HEK293 (cell line): ENCODE measurements around the gene ZFHX3.

Experiments used
- CTCF ChIA-PET: fragments of 350-600 bp; formaldehyde crosslinking; extraction: SDS; loops from one replicate; lab custom pipeline; 2021; ENCODE audit warnings: antibody characterized with exemption; lab: Yijun Ruan, JAX
- POLR2A ChIA-PET: fragments of 300-600 bp; formaldehyde crosslinking; extraction: SDS; loops from one replicate; lab custom pipeline; 2020; ENCODE audit warnings: antibody characterized with exemption, inconsistent platforms; lab: Yijun Ruan, JAX
- H3K27ac ChIP-seq: fragments of 200-500 bp; sonication (Bioruptor generic); 2 replicates; pipeline ENCODE4 v1.5.1; 2014; ENCODE audit warnings: low read depth, low read length, control low read depth, inconsistent platforms; ENCODE audit errors: extremely low read depth
- H3K36me3 ChIP-seq, 2 experiments: fragments of 200-500 bp in 1 of 2; sonication (Bioruptor generic) in 1 of 2; 1 replicate in 1 of 2; 2 replicates in 1 of 2; pipeline ENCODE4 v1.5.1; 2014 to 2017; ENCODE audit warnings: inconsistent platforms in 2 of 2, low read length in 2 of 2; ENCODE audit not compliant: control insufficient read depth in 2 of 2, insufficient read depth in 1 of 2
- H3K4me1 ChIP-seq: fragments of 200-500 bp; sonication (Bioruptor generic); 2 replicates; pipeline ENCODE4 v1.5.1; 2014; ENCODE audit warnings: mild to moderate bottlenecking, low read length, inconsistent platforms; ENCODE audit not compliant: control insufficient read depth, insufficient read depth
- H3K4me3 ChIP-seq: 2 replicates; pipeline ENCODE4 v1.5.1; 2011; ENCODE audit warnings: low read depth, mild to moderate bottlenecking, control low read depth, low read length, moderate library complexity
- H3K9me3 ChIP-seq: fragments of 200-500 bp; sonication (Bioruptor generic); 2 replicates; pipeline ENCODE4 v1.5.1; 2014; ENCODE audit warnings: low read depth, low read length, inconsistent platforms; ENCODE audit not compliant: control insufficient read depth, insufficient read depth
- BCL11B ChIP-seq: fragments of 450-650 bp; formaldehyde crosslinking; IDR thresholded peaks from 2 replicates; pipeline ENCODE4 v1.5.1; 2016; ENCODE audit warnings: low read depth, missing biosample characterization, missing genetic modification characterization
- EGR2 ChIP-seq: fragments of 450-650 bp; formaldehyde crosslinking; IDR thresholded peaks from 2 replicates; pipeline ENCODE4 v1.5.1; 2016; ENCODE audit warnings: low read depth, missing biosample characterization, missing genetic modification characterization
- GFI1B ChIP-seq: fragments of 450-650 bp; formaldehyde crosslinking; IDR thresholded peaks from 2 replicates; pipeline ENCODE4 v1.5.1; 2016; ENCODE audit warnings: missing biosample characterization, missing genetic modification characterization
- KLF16 ChIP-seq: fragments of 450-650 bp; formaldehyde crosslinking; IDR thresholded peaks from 2 replicates; pipeline ENCODE4 v1.5.1; 2017; ENCODE audit warnings: missing biosample characterization, missing genetic modification characterization
- KLF9 ChIP-seq: fragments of 450-650 bp; formaldehyde crosslinking; IDR thresholded peaks from 2 replicates; pipeline ENCODE4 v1.5.1; 2016; ENCODE audit warnings: missing biosample characterization, missing genetic modification characterization, low read depth
- OVOL3 ChIP-seq: fragments of 450-650 bp; formaldehyde crosslinking; IDR thresholded peaks from 2 replicates; pipeline ENCODE4 v1.5.1; 2016; ENCODE audit warnings: missing biosample characterization, missing genetic modification characterization
- PRDM1 ChIP-seq: fragments of 450-650 bp; formaldehyde crosslinking; IDR thresholded peaks from 2 replicates; pipeline ENCODE4; 2016; ENCODE audit warnings: missing biosample characterization, missing genetic modification characterization
- SP7 ChIP-seq: fragments of 450-650 bp; formaldehyde crosslinking; IDR thresholded peaks from 2 replicates; pipeline ENCODE4 v1.5.1; 2016; ENCODE audit warnings: missing biosample characterization, missing genetic modification characterization
- ZBTB21 ChIP-seq: fragments of 450-650 bp; formaldehyde crosslinking; IDR thresholded peaks from 2 replicates; pipeline ENCODE4 v1.5.1; 2017; ENCODE audit warnings: missing biosample characterization, missing genetic modification characterization
- ZBTB48 ChIP-seq: fragments of 450-650 bp; formaldehyde crosslinking; IDR thresholded peaks from 2 replicates; pipeline ENCODE4 v1.5.1; 2016; ENCODE audit warnings: missing biosample characterization, missing genetic modification characterization
- ZFHX2 ChIP-seq: fragments of 450-650 bp; formaldehyde crosslinking; conservative IDR thresholded peaks from 2 replicates; pipeline ENCODE4 v1.5.1; 2016; ENCODE audit warnings: missing biosample characterization, missing genetic modification characterization
- ZFP3 ChIP-seq: fragments of 450-650 bp; formaldehyde crosslinking; IDR thresholded peaks from 2 replicates; pipeline ENCODE4 v1.5.1; 2016; ENCODE audit warnings: low read depth, missing biosample characterization, missing genetic modification characterization
- ZNF169 ChIP-seq: fragments of 450-650 bp; formaldehyde crosslinking; IDR thresholded peaks from 2 replicates; pipeline ENCODE4 v1.5.1; 2016; ENCODE audit warnings: missing biosample characterization, missing genetic modification characterization
- ZNF184 ChIP-seq: fragments of 450-650 bp; IDR thresholded peaks from 2 replicates; pipeline ENCODE4 v1.5.1; 2018; ENCODE audit warnings: missing biosample characterization, mild to moderate bottlenecking, missing genetic modification characterization
- ZNF335 ChIP-seq: fragments of 450-650 bp; formaldehyde crosslinking; conservative IDR thresholded peaks from 2 replicates; pipeline ENCODE4 v1.5.1; 2016; ENCODE audit warnings: missing biosample characterization, missing genetic modification characterization
- ZNF404 ChIP-seq: fragments of 450-650 bp; formaldehyde crosslinking; IDR thresholded peaks from 2 replicates; pipeline ENCODE4 v1.5.1; 2017; ENCODE audit warnings: missing biosample characterization, missing genetic modification characterization
- ZNF623 ChIP-seq: fragments of 450-650 bp; formaldehyde crosslinking; IDR thresholded peaks from 2 replicates; pipeline ENCODE4 v1.5.1; 2016; ENCODE audit warnings: missing biosample characterization, missing genetic modification characterization
- ZNF629 ChIP-seq: fragments of 450-650 bp; formaldehyde crosslinking; IDR thresholded peaks from 2 replicates; pipeline ENCODE4 v1.5.1; 2017; ENCODE audit warnings: missing biosample characterization, missing genetic modification characterization
- ZNF664 ChIP-seq: fragments of 450-650 bp; formaldehyde crosslinking; IDR thresholded peaks from 2 replicates; pipeline ENCODE4 v1.5.1; 2016; ENCODE audit warnings: missing biosample characterization, missing genetic modification characterization
- ZNF791 ChIP-seq: fragments of 450-650 bp; formaldehyde crosslinking; IDR thresholded peaks from 2 replicates; pipeline ENCODE4 v1.5.1; 2016; ENCODE audit warnings: missing biosample characterization, missing genetic modification characterization
- ZNF830 ChIP-seq: fragments of 450-650 bp; IDR thresholded peaks from 2 replicates; pipeline ENCODE4 v1.5.0; 2018; ENCODE audit warnings: missing biosample characterization, missing genetic modification characterization, low read depth, mild to moderate bottlenecking, moderate library complexity
- ZNF843 ChIP-seq: fragments of 450-650 bp; formaldehyde crosslinking; IDR thresholded peaks from 2 replicates; pipeline ENCODE4 v1.5.1; 2016; ENCODE audit warnings: missing biosample characterization, missing genetic modification characterization
- ZSCAN23 ChIP-seq: fragments of 450-650 bp; formaldehyde crosslinking; IDR thresholded peaks from 2 replicates; pipeline ENCODE4 v1.5.1; 2016; ENCODE audit warnings: missing biosample characterization, missing genetic modification characterization
- TF ChIP-seq, protein P1 (sequence below): fragments of 450-650 bp; formaldehyde crosslinking; IDR thresholded peaks from 2 replicates; pipeline ENCODE4 v1.5.1; 2016; ENCODE audit warnings: missing biosample characterization, missing genetic modification characterization
- TF ChIP-seq, protein P2 (sequence below): fragments of 450-650 bp; formaldehyde crosslinking; IDR thresholded peaks from 2 replicates; pipeline ENCODE4 v1.5.0; 2017; ENCODE audit warnings: missing biosample characterization, missing genetic modification characterization, borderline replicate concordance
- TF ChIP-seq, protein P3 (sequence below): fragments of 450-650 bp; formaldehyde crosslinking; IDR thresholded peaks from 2 replicates; pipeline ENCODE4 v1.5.1; 2016; ENCODE audit warnings: missing biosample characterization, missing genetic modification characterization

The ZFHX3 gene

DNA sequence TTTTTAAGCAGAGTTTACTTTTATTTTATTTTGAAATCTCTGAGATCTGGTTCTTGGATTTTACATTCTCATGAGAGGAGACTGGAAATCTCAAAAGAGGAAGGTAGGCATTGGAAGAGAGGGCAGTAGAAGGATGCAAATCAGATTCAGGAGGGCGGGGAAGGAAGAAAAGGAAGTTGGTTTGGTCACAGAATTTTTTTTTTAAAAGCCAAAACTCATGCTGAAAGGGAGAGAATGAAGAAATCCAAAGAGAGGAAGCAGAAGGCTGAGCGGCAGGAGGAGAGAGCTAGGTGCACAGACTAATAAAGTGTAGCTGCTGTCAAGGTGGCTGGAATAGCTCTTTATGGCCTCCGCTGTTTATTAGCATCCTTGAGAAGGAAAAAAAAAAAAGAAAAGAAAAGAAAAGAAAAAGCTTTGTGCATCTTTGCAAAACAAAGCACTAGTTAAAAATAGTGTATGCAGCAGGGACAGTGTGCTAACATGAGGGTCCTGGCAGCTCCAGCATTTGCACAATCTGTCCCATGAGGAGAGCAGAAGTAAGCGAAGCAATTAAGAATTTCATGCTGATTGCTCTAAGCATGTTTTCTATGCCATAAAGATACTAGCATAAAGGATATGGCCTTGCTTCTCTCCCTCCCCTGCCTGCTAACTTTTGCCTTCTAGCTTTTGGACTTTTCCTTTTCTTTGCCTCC is 194.2 kb downstream of the ZFHX3 start (continued):
- TF ChIP-seq, protein P1, sequence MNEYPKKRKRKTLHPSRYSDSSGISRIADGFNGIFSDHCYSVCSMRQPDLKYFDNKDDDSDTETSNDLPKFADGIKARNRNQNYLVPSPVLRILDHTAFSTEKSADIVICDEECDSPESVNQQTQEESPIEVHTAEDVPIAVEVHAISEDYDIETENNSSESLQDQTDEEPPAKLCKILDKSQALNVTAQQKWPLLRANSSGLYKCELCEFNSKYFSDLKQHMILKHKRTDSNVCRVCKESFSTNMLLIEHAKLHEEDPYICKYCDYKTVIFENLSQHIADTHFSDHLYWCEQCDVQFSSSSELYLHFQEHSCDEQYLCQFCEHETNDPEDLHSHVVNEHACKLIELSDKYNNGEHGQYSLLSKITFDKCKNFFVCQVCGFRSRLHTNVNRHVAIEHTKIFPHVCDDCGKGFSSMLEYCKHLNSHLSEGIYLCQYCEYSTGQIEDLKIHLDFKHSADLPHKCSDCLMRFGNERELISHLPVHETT (tag by site-specific recombination) = no peak
- TF ChIP-seq ZNF791 (tag by site-specific recombination) = no peak
- TF ChIP-seq, protein P2, sequence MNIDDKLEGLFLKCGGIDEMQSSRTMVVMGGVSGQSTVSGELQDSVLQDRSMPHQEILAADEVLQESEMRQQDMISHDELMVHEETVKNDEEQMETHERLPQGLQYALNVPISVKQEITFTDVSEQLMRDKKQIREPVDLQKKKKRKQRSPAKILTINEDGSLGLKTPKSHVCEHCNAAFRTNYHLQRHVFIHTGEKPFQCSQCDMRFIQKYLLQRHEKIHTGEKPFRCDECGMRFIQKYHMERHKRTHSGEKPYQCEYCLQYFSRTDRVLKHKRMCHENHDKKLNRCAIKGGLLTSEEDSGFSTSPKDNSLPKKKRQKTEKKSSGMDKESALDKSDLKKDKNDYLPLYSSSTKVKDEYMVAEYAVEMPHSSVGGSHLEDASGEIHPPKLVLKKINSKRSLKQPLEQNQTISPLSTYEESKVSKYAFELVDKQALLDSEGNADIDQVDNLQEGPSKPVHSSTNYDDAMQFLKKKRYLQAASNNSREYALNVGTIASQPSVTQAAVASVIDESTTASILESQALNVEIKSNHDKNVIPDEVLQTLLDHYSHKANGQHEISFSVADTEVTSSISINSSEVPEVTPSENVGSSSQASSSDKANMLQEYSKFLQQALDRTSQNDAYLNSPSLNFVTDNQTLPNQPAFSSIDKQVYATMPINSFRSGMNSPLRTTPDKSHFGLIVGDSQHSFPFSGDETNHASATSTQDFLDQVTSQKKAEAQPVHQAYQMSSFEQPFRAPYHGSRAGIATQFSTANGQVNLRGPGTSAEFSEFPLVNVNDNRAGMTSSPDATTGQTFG (tag by site-specific recombination) = no peak
- no peak for TF ChIP-seq ZNF169

DNA sequence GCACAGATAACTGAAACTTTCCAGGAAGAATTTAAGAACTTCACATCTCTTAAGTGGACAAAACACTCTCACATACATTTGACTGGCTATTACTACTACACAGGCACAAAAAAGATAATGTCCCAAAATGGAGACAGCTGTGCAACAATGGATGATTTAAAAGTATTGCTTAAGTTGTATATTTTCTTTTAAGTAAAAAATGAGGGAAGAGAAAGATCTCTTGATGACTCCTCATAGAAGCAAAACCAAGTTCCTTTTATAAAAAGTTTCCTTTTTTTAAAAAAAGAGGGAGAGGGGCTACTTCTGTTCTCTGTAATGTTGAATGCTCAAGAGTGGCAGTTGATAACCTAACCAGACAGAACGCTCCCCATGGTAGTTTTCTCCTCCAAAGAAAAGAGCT is 195.5 kb downstream of the ZFHX3 start:
- no peak overlapping the region for H3K27ac ChIP-seq
- ChIA-PET CTCF (no interaction called here), POLR2A (no interaction called here)
- H3K9me3 ChIP-seq = no peaks in the 10 kb centered on the region
- H3K4me1 ChIP-seq = peaks cover 4% of the 10 kb centered on the region; the same call in 1 of the 2 replicates
- H3K4me3 ChIP-seq = no peak overlapping the region
- H3K36me3 ChIP-seq = no peaks in the 10 kb centered on the region
- TF ChIP-seq ZNF830 (tag by site-specific recombination) = no peak
- TF ChIP-seq ZNF404 (tag by site-specific recombination) = no peak
- TF ChIP-seq ZFP3 (tag by site-specific recombination) = no peak
- no peak for TF ChIP-seq KLF16 (tag by site-specific recombination)
- no peak for TF ChIP-seq ZSCAN23 (tag by site-specific recombination)
- TF ChIP-seq, protein P3, sequence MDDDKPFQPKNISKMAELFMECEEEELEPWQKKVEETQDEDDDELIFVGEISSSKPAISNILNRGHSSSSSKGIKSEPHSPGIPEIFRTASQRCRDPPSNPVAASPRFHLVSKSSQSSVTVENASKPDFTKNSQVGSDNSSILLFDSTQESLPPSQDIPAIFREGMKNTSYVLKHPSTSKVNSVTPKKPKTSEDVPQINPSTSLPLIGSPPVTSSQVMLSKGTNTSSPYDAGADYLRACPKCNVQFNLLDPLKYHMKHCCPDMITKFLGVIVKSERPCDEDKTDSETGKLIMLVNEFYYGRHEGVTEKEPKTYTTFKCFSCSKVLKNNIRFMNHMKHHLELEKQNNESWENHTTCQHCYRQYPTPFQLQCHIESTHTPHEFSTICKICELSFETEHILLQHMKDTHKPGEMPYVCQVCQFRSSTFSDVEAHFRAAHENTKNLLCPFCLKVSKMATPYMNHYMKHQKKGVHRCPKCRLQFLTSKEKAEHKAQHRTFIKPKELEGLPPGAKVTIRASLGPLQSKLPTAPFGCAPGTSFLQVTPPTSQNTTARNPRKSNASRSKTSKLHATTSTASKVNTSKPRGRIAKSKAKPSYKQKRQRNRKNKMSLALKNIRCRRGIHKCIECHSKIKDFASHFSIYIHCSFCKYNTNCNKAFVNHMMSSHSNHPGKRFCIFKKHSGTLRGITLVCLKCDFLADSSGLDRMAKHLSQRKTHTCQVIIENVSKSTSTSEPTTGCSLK = no peak
- TF ChIP-seq, all 188 proteins: peak for 0

DNA sequence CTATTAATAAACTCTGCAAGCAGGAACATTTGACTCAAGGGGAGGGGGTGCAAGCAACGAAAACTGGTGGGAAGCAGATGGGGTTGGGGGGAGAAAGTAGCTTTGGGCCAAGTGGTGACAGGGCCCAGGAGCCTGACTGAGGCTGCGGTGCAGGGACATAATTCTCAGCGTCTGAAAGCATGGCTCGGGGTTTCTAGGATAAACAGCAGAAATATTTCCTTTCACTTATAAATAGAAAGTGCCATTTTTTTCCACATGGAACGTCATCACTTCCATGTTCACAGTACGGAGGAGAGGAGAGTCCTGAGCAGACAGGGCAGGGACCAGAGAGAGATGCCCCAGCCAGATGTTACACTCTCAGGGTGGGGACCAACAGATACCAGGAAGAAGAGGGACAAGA is 197.1 kb downstream of the ZFHX3 start:
- Histone ChIP-seq H3K9me3 (no peaks in the 10 kb centered on the region), H3K27ac (no peak overlapping the region), H3K4me1 (peaks cover 4% of the 10 kb centered on the region; the same call in 1 of the 2 replicates), H3K36me3 (no peaks in the 10 kb centered on the region), H3K4me3 (no peak overlapping the region)
- TF ChIP-seq ZBTB48 (tag by site-specific recombination) (no peak), PRDM1 (peak; percentile 49; the same call in 1 of the 2 replicates)
- ChIA-PET CTCF (interaction anchor here (0.6 to 1.0 kb wide), 4 partner anchors 18 to 618 kb away, joined by 3 to 5 read pairs (median 3); no protein-coding TSS in a partner anchor), POLR2A (no interaction called here)

DNA sequence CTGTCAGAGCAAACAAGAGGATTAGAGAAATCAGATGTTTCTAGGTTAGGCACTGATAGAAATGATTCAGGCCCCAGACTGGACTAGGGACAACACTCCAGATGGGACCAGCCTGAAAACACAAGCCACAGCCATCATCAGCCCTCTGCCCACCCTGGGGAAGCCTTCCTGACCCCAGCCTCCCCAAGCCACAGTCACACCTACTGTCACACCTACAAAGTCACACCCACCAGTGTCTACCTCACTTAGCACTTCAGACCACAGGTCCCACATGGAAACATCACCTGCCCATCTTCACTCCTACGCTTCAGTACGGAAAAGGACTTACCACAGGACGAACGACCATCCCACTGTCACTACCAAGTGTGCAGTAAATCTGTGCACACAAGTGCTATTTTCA is 197.9 kb downstream of the ZFHX3 start:
- POLR2A ChIA-PET = interaction anchor here (1.1 kb wide), 1 partner anchor 11 kb away, joined by 6 read pairs; no protein-coding TSS in a partner anchor
- no peak overlapping the region for H3K4me3 ChIP-seq
- peaks cover 4% of the 10 kb centered on the region; the same call in 1 of the 2 replicates for H3K4me1 ChIP-seq
- no peaks in the 10 kb centered on the region for H3K36me3 ChIP-seq
- no peaks in the 10 kb centered on the region for H3K9me3 ChIP-seq
- TF ChIP-seq OVOL3 (tag by site-specific recombination) (no peak), ZNF335 (tag by site-specific recombination) (no peak), ZNF843 (tag by site-specific recombination) (no peak), EGR2 (tag by site-specific recombination) (peak; percentile 86), ZFHX2 (tag by site-specific recombination) (peak; percentile 88), ZNF623 (tag by site-specific recombination) (no peak), ZNF184 (no peak), ZNF629 (tag by site-specific recombination) (no peak), KLF9 (tag by site-specific recombination) (peak; percentile 74), ZBTB21 (no peak), ZNF664 (tag by site-specific recombination) (no peak), GFI1B (tag by site-specific recombination) (no peak), SP7 (tag by site-specific recombination) (no peak), BCL11B (tag by site-specific recombination) (no peak)
- H3K27ac ChIP-seq = no peak overlapping the region
- CTCF ChIA-PET = interaction anchor here (0.6 to 8.0 kb wide), 3 partner anchors 17 to 360 kb away, joined by 3 to 54 read pairs (median 4); no protein-coding TSS in a partner anchor
